ENCODE results near the gene TCAF2.
"Not testable (repeated sequence)": the region's sequence is repeated elsewhere in the genome, so short reads cannot be mapped to it uniquely, and the experiment has no call there.

- not testable (repeated sequence) for TF ChIP-seq CTCF (conservative IDR thresholded peaks at IDR 0.05; ENCODE audit: low read depth, low read length); EZH2 (IDR thresholded peaks at IDR 0.05; ENCODE audit: borderline replicate concordance, low read depth, low read length, poor library complexity, severe bottlenecking)
Measured at GRCh38 chr7:143622130-143622529, 1.4 kb downstream of the TCAF2 start.
